HG03432 (cell line): ENCODE data around the gene HOXD11.

Experiments used
- ATAC-seq: cut with Tn5 transposase; IDR thresholded peaks from one replicate; pipeline ENCODE4 v1.9.1; 2021; ENCODE audit warnings: mild to moderate bottlenecking, moderate library complexity; ENCODE audit not compliant: unreplicated experiment

The HOXD11 gene

GRCh38 chr2:176120364-176121189 is 13.5 kb downstream of the HOXD11 start:
- ATAC-seq, result no peak

- ATAC-seq, result no peak
Measured at GRCh38 chr2:176121190-176122051, 14.3 kb downstream of the HOXD11 start.

- no peak for ATAC-seq
Measured at GRCh38 chr2:176122052-176122682, 15.1 kb downstream of the HOXD11 start.

- no peak for ATAC-seq
Measured at GRCh38 chr2:176122683-176123410, 15.8 kb downstream of the HOXD11 start, which contains the start of gene HOXD9. TSS of gene HOXD9 (plus strand) at chr2:176122719. CDS start at chr2:176122769, 50 bp downstream.

GRCh38 chr2:176123411-176124109 is 16.5 kb downstream of the HOXD11 start:
- no peak for ATAC-seq

- ATAC-seq, result no peak
Measured at GRCh38 chr2:176124110-176124946, 17.2 kb downstream of the HOXD11 start.

GRCh38 chr2:176124947-176125771 is 18.1 kb downstream of the HOXD11 start:
- ATAC-seq, result no peak

GRCh38 chr2:176125772-176126054 is 18.6 kb downstream of the HOXD11 start:
- ATAC-seq, result no peak

- no peak for ATAC-seq
Measured at GRCh38 chr2:176126929-176127773, 20.1 kb downstream of the HOXD11 start.

GRCh38 chr2:176127774-176128072 is 20.6 kb downstream of the HOXD11 start:
- ATAC-seq, result no peak

GRCh38 chr2:176128172-176128981 is 21.3 kb downstream of the HOXD11 start:
- no peak for ATAC-seq

GRCh38 chr2:176128982-176129796 is 22.1 kb downstream of the HOXD11 start, which contains the start of gene HOXD8:
TSS of gene HOXD8 (plus strand) at chr2:176129705. CDS start at chr2:176130367, 662 bp downstream.
- ATAC-seq, result no peak

GRCh38 chr2:176129813-176130146 is 22.7 kb downstream of the HOXD11 start:
- ATAC-seq, result no peak

GRCh38 chr2:176130147-176130956 is 23.3 kb downstream of the HOXD11 start:
- ATAC-seq, result no peak
